Thyroid gland (tissue), 4 donors: ENCODE measurements around the gene SARNP.

Source experiments
- CTCF ChIP-seq, 6 experiments: fragments of 200-600 bp in 3 of 6; fragments of 450-650 bp in 3 of 6; sonication (generic) in 3 of 6; IDR thresholded peaks; one replicate each; pipeline ENCODE4 v1.5.1; 2016 to 2019; ENCODE audit warnings: antibody characterized with exemption in 6 of 6, mild to moderate bottlenecking in 2 of 6, inconsistent platforms in 1 of 6, moderate library complexity in 1 of 6
- POLR2A ChIP-seq, 2 donors: fragments of 450-650 bp; IDR thresholded peaks; one replicate each; pipeline ENCODE4 v1.6.1; 2017; ENCODE audit warnings: antibody characterized with exemption in 2 of 2, mild to moderate bottlenecking in 2 of 2, moderate library complexity in 1 of 2

GRCh38 chr12:55767156-55767555 is 50.4 kb downstream of the SARNP start:
- TF ChIP-seq POLR2A (IDR thresholded peaks at IDR 0.05) (no peak), CTCF (IDR thresholded peaks at IDR 0.05) (no peak)
